Stomach (tissue), 4 donors: ENCODE measurements around the gene SYVN1.

Experiments used
- CTCF ChIP-seq, 7 experiments: fragments of 450-650 bp in 4 of 7; fragments of 200-600 bp in 3 of 7; sonication (generic) in 3 of 7; IDR thresholded peaks; one replicate each; pipeline ENCODE4 v1.5.1; 2016 to 2019; ENCODE audit warnings: antibody characterized with exemption in 7 of 7, control low read depth in 2 of 7, mild to moderate bottlenecking in 1 of 7
- POLR2A ChIP-seq, 4 donors: fragments of 450-650 bp; IDR thresholded peaks; one replicate each; pipeline ENCODE4 v1.6.1; 2016; ENCODE audit warnings: antibody characterized with exemption in 4 of 4, control low read depth in 2 of 4, mild to moderate bottlenecking in 1 of 4, moderate library complexity in 1 of 4

DNA sequence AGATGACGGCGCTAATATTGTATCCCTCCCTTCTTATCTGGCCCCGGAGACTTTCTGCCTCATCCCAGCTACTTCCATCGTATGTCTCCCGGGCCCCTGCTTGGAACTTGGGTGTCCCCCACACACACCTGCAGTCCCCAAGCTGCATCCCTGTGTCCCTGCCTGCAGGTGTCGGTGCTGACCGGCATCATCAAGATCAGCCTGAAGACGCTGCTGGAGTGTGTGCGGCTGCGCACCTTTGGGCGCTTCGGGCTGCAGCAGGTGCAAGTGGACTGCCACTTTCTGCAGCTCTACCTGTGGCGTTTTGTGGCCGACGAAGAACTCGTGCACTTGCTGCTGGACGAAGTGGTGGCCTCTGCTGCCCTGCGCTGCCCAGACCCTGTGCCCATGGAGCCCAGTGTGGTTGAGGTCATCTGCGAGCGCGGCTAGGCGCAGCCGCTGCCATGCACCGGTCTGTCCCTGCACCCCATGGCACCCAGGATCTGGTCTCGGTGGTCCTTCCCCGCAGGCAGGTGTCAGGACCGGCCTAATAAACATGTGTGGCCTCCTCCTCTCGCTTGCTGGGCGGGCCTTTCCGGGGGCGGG lies 23.1 kb downstream of the SYVN1 start:
- TF ChIP-seq CTCF (IDR thresholded peaks at IDR 0.05) (peak in 1 of 7 experiments; percentile 12), POLR2A (IDR thresholded peaks at IDR 0.05) (no peak)
